ENCODE results near the gene PTPRR.

GRCh38 chr12:70830221-70831061 is 90.1 kb downstream of the PTPRR start:
- TF ChIP-seq TAF1 (IDR thresholded peaks at IDR 0.05; ENCODE audit: borderline replicate concordance, insufficient read depth, low read length) (no peak), SIN3A (IDR thresholded peaks at IDR 0.05; ENCODE audit: borderline replicate concordance, insufficient read depth, low read length) (no peak), POLR2AphosphoS5 (IDR thresholded peaks at IDR 0.05; ENCODE audit: low read depth, low read length) (no peak), FOXP2 (optimal IDR thresholded peaks at IDR 0.05; ENCODE audit: borderline replicate concordance, extremely low read depth, extremely low read length, insufficient read depth) (no peak)
